Testis (tissue), 3 donors: Measurements from ENCODE around the gene ZNF865. TPM values are rescaled to one million over a fixed set of nuclear protein-coding genes. Genes with fewer than 3 reads are reported as not detected.

Source experiments
- DNase-seq: peaks from one replicate; pipeline ENCODE4 v3.0.0-alpha.2; 2019
- H3K27ac ChIP-seq, 2 donors: fragments of 200-600 bp; sonication (generic); one replicate each; pipeline ENCODE4 v1.5.1; 2019
- H3K27me3 ChIP-seq: fragments of 200-600 bp; sonication (generic); one replicate; pipeline ENCODE4 v1.5.1; 2019
- H3K36me3 ChIP-seq: fragments of 200-600 bp; sonication (generic); one replicate; pipeline ENCODE4 v1.5.1; 2017; ENCODE audit warnings: low read depth; ENCODE audit errors: missing control alignments
- H3K4me1 ChIP-seq: fragments of 200-600 bp; sonication (generic); one replicate; pipeline ENCODE4 v1.5.1; 2019
- H3K4me3 ChIP-seq, 2 donors: fragments of 200-600 bp; sonication (generic); one replicate each; pipeline ENCODE4 v1.5.1; 2017 to 2019
- H3K9me3 ChIP-seq: fragments of 200-600 bp; sonication (generic); one replicate; pipeline ENCODE4 v1.5.1; 2017
- CTCF ChIP-seq, 3 experiments: fragments of 450-650 bp in 2 of 3; fragments of 200-600 bp in 1 of 3; sonication (generic) in 1 of 3; IDR thresholded peaks; one replicate each; pipeline ENCODE4 v1.5.1; 2016 to 2019; ENCODE audit warnings: antibody characterized with exemption in 3 of 3, mild to moderate bottlenecking in 2 of 3, moderate library complexity in 1 of 3
- POLR2A ChIP-seq: fragments of 450-650 bp; IDR thresholded peaks from one replicate; pipeline ENCODE4 v1.6.1; 2017; ENCODE audit warnings: antibody characterized with exemption, mild to moderate bottlenecking, moderate library complexity
- WGBS, 2 donors: methylation state at CpG; one replicate each; pipeline ENCODE4 v1.1.5; 2018; 5-methylcytosine and 5-hydroxymethylcytosine counted together
- intact Hi-C: fragments of 100-400 bp; cut with DNase I; formaldehyde crosslinking; loops from one replicate; pipeline ENCODE4 v1.15.1; 2023; ENCODE audit warnings: low total_unique reads
- polyA plus RNA-seq: library from polyadenylated mRNA; stranded (reverse); fragments of 350-450 nt; fragmentation: Illumina TruSeq; extraction: RNeasy Lipid Tissue Mini Kit (QIAGEN cat#74804); gene quantifications from one replicate; pipeline ENCODE4 v1.2.3, GENCODE V29; 2014; ENCODE audit warnings: low read depth, low replicate concordance; ENCODE audit not compliant: insufficient read depth
- total RNA-seq, 2 donors: library from RNA; depleted of rRNA; stranded (reverse); fragments of >200 nt; gene quantifications; one replicate each; pipeline ENCODE4 v1.2.3, GENCODE V29; 2016

Gene ZNF865
- total and polyA plus RNA-seq, 3 donors from 2014 or later, result 4.7 to 14.5 (median 12.2) TPM

DNA sequence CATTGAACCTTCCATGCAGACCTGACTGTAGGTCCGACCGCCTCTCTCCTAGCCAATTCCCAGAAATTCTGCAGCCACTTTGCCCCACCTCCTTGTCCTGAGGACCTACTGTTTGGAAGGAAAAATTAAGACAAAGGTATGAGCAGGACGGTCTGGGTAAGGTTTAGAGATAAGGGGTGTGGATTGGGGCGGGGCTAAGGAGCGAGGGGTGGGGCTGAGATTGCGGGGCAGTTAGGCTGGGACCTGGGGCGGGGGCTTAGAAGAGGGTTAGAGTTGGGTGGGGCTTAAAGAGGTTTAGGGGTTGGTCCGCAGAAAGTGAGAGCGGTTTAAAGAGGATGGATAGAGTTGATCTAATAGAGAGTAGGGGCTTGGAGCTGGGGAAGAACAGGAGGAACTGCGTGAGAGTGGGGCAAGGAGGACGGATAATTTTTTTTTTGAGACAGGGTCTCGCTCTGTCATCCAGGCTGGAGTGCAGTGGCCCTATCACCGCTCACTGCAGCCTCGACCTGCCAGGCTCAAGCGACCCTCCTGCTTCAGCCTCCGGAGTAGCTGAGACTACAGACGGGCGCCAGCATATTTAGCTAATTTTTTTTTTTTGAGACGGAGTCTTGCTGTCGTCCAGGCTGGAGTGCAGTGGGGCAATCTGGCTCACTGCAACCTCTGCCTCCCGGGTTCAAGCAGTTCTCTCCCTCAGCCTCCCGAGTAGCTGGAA, 1.7 kb upstream of the ZNF865 start:
- peak overlapping the region in 1 of 2 donors; percentile 91 for H3K4me3 ChIP-seq

DNA sequence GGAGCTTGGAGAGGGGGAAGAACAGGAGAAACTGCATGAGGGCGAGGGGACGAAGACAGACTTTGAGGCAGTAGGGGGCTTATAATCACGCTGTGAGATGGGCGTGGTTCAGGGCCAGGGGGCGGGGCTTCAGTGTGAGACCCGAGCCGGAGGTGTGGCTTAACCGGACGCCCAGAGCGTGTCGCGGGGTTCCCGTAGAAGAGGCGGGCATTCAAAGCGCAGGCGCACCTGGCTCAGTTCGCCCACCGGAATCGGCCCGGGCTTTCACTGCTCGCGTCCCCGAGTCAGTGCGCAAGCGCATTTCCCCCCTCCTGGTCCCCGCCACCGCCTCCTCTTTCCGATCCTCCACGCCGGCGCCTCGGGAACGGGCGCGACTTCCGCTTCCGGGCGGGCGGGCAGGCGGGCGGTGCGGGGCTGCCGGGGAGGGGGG, 225 bp upstream of the ZNF865 start:
- intact Hi-C loops, result loop anchor here (10.0 kb wide), 1 partner anchor 90 kb away; no protein-coding TSS in a partner anchor
- peak overlapping the region; percentile 91 for H3K4me3 ChIP-seq
- H3K27ac ChIP-seq, result peak overlapping the region; percentile 53 to 94
- DNase-seq, result peak; percentile 97
- H3K9me3 ChIP-seq, result no peaks in the 10 kb centered on the region
- no peaks in the 10 kb centered on the region for H3K27me3 ChIP-seq
- H3K36me3 ChIP-seq, result no peaks in the 10 kb centered on the region
- peaks cover 16% of the 10 kb centered on the region for H3K4me1 ChIP-seq
- TF ChIP-seq POLR2A (no peak), CTCF (IDR thresholded peaks at IDR 0.05) (peak in 1 of 3 experiments; percentile 14)
- 0% methylated on average over 14 to 16 of the region's 43 CpGs for WGBS, 2 donors

More for the DNA sequence above, 1.7 kb upstream of the ZNF865 start:
- H3K27ac ChIP-seq, result peak overlapping the region in 1 of 2 donors; percentile 94
- no peak for TF ChIP-seq CTCF (IDR thresholded peaks at IDR 0.05)
- no peak for TF ChIP-seq POLR2A
- peaks cover 16% of the 10 kb centered on the region for H3K4me1 ChIP-seq
- no peaks in the 10 kb centered on the region for H3K27me3 ChIP-seq
- no peak for DNase-seq
- H3K9me3 ChIP-seq, result no peaks in the 10 kb centered on the region
- no peaks in the 10 kb centered on the region for H3K36me3 ChIP-seq
- WGBS, 2 donors, result 55 to 58% methylated on average over 22 of the region's 22 CpGs
- intact Hi-C loops, result loop anchor here (10.0 kb wide), 1 partner anchor 89 kb away; no protein-coding TSS in a partner anchor

- Histone ChIP-seq H3K36me3 (no peaks in the 10 kb centered on the region), H3K4me1 (peaks cover 14% of the 10 kb centered on the region), H3K27ac (peak overlapping the region; percentile 53 to 94), H3K4me3 (peak overlapping the region; percentile 91), H3K27me3 (no peaks in the 10 kb centered on the region), H3K9me3 (no peaks in the 10 kb centered on the region)
- intact Hi-C loops, result loop anchor here (10.0 kb wide), 1 partner anchor 92 kb away; no protein-coding TSS in a partner anchor
- no peak for TF ChIP-seq POLR2A
- TF ChIP-seq CTCF (IDR thresholded peaks at IDR 0.05), result no peak
- no peak for DNase-seq
- 15 to 18% methylated on average over 12 of the region's 12 CpGs for WGBS, 2 donors
Measured at GRCh38 chr19:55606471-55606787, 982 bp downstream of the ZNF865 start.

GRCh38 chr19:55606817-55607216, 1.4 kb downstream of the ZNF865 start:
- 50 to 68% methylated on average over 9 of the region's 9 CpGs for WGBS, 2 donors
- no peak overlapping the region for H3K4me3 ChIP-seq

More at GRCh38 chr19:55606817-55607216, 1.4 kb downstream of the ZNF865 start:
- intact Hi-C loops, result loop anchor here (10.0 kb wide), 1 partner anchor 92 kb away; no protein-coding TSS in a partner anchor
- H3K9me3 ChIP-seq, result no peaks in the 10 kb centered on the region
- peak overlapping the region in 1 of 2 donors; percentile 53 for H3K27ac ChIP-seq
- no peak for TF ChIP-seq CTCF (IDR thresholded peaks at IDR 0.05)
- no peak for TF ChIP-seq POLR2A
- no peaks in the 10 kb centered on the region for H3K36me3 ChIP-seq
- H3K27me3 ChIP-seq, result no peaks in the 10 kb centered on the region
- H3K4me1 ChIP-seq, result peaks cover 18% of the 10 kb centered on the region
- DNase-seq, result no peak
